ENCODE data around the gene CPLANE2.
A peak's percentile ranks its signal among the peaks of the same experiment; 100 is the strongest.
"Not testable (repeated sequence)": the region's sequence is repeated elsewhere in the genome, so short reads cannot be mapped to it uniquely, and the experiment has no call there.

The CPLANE2 gene, protein sequence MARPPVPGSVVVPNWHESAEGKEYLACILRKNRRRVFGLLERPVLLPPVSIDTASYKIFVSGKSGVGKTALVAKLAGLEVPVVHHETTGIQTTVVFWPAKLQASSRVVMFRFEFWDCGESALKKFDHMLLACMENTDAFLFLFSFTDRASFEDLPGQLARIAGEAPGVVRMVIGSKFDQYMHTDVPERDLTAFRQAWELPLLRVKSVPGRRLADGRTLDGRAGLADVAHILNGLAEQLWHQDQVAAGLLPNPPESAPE

DNA sequence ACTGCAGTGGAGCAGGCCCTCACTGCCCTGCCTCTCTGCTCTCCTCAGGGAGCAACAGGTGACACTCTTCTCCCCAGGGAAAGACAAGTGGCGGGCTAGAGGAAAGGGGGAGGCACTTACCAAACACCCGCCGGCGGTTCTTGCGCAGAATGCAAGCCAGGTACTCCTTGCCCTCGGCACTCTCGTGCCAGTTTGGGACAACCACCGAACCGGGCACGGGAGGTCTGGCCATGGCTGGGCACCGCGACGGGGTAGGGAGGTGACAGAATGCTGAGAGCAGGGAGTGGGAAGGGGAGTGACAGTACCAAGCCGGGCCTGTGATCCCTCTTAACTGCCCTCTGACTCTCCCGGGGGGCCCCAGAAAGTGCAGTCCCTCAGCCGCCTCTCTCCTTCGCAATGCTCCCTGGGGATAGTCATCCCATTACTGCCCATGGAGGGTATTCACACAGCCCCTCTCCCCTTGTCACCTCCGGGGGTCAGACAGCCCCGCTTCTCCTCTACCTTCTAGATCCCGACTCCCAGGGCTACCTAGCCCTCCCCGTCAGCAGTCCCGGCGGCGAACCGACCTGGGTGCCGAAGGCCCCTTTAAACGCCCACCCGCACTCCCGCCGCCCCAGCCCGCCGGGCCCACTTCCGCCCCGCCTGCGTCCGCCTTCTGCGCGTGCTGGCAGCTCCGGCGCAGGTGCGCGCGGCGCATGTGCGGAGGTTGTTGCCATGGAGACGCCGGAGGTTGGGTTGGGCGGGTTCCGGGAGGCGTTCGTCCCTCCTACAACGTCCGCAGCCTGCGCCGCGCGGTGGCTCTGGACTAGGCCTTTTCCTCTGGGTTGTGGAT, at the start of gene CPLANE2:
CPLANE2 (minus strand) TSS at position 673 of the 832 bp plus-strand sequence; CDS start at position 232, 441 bp downstream.
- peak; percentile 94 for DNase-seq (ENCODE audit: low spot score)

DNA sequence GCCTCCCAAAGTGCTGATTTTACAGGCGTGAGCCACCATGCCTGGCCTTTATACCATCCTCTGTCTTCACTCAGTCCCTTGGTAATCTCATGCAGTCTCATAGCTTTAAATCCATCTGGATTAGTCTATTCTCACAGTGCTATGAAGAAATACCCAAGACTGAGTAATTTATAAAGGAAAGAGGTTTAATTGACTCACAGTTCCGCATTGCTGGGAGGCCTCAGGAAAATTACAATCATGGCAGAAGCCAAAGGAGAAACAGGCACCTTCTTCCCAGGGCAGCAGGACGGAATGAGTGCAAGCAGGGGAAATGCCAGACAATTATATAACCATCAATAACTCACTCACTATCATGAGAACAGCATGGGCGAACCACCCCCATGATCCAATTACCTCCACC, 49.1 kb upstream of the CPLANE2 start:
- no peak for DNase-seq (ENCODE audit: low spot score)

GRCh38 chr1:16281765-16282164, 44.8 kb upstream of the CPLANE2 start:
- no peak for DNase-seq (ENCODE audit: low spot score)

DNA sequence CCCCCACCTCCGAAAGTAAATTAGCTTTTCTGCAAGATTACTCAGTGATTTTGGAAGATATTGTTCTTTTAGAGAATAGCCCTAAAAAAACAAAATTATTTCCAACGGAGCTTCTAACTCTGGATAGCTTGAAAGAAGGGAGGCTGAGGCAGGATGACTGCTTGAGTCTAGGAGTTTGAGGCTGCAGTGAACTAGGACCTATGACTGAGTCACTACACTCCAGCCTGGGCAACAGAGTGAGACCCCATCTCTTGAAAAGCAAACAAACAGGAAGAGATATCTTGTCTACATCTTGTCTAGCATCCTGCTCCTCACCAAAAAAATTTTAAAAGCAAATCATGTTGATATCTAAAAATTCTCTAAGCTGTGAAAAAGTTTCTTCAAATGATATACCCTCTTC, 42.2 kb upstream of the CPLANE2 start:
- DNase-seq (ENCODE audit: low spot score): no peak

GRCh38 chr1:16276302-16277030, 39.5 kb upstream of the CPLANE2 start:
- DNase-seq (ENCODE audit: low spot score): no peak

DNA sequence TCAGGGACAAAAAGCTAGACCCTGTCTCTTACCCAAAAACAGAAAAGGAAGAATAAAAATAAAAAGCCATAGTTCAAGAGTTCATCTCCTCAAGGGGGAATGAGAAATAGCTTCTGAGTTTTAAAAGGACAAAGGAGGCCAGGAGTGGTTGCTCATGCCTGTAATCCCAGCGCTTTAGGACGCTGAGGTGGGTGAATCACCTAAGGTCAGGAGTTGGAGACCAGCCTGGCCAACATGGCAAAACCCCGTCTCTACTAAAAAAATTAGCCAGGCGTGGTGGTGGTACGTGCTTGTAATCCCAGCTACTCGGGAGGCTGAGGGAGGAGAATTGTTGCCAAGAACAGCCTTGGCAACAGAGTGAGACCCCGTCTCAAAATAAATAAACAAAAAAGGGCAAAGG, 38.6 kb upstream of the CPLANE2 start:
- no peak for DNase-seq (ENCODE audit: low spot score)

DNA sequence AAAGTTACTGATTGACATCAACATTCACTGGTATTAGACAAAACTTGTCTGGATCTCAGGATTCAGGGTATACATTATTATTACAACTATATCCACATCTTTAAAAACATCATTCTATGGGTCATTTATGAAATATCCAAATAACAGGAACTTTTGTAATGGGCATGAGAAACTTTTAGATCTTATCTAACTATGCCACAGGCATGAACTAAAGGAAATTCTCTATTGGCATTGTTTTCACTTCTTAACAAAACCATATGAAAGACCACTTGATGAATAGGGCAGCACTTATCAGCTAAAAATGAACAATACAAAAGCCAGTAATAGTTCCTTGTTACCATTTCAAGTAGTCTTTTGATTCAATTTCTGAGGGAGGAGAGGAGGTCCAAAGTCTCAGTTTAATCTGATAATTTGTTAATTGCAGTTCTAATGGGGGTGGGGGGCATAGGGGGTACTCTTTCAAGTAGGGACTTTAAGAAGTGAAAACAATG, 30.8 kb upstream of the CPLANE2 start:
- DNase-seq (ENCODE audit: low spot score): no peak

DNA sequence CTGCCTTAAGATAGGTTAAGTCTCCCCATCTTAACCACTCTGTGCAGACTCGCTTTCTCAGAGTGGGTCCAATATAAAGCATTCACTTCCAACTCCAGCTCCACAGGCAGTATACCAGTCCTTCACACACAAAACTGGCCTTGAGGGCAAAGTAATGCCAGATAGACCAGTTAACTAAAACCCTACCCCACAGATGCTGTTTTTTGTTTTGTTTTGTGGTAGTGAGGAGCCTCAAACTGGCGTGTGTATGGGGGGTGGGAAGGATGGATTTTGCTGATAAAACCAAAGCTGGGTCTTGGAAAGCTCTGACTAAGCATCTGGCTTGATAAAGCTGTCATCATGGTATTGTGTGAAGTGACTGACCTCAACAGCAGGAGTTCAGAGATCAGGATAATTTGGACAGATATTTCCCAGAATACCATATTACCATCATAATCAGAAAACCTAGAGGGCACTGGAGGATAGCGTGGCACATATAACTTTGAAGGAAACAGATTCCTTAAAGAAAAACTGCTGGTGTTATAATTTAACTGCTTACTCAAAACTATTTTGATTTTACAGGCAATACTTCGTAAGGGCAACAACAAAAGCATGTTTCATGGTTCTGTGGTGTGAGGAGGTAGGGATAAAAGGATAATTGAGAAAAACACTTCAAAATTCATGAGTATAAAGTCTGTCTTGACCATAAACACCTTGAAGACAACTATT, 29.6 kb upstream of the CPLANE2 start:
- DNase-seq (ENCODE audit: low spot score): no peak

GRCh38 chr1:16262067-16262466, 25.1 kb upstream of the CPLANE2 start:
- DNase-seq (ENCODE audit: low spot score): no peak

GRCh38 chr1:16260814-16261213, 23.8 kb upstream of the CPLANE2 start:
- peak; percentile 46 for DNase-seq (ENCODE audit: low spot score)

GRCh38 chr1:16258591-16259135, 21.7 kb upstream of the CPLANE2 start:
- no peak for DNase-seq (ENCODE audit: low spot score)

DNA sequence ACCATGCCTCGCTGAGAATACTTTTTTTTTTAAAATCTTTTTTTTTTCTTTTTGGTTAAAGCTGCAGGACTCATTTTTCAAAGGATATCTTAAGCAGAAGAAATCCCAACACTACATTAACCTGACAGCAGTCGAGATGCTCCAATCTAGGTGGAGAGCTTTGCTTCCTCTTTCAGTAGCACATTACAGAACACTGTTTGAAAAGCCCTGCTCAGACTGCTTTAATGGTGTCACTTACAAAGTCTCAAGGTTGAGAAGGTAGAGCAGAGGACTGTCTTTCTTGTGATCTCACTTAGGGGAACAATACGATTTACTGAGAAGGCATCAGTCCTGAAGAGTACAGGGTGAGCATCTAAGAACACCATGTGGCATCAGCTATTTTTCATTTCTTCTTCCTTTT, 21.0 kb upstream of the CPLANE2 start:
- no peak for DNase-seq (ENCODE audit: low spot score)

DNA sequence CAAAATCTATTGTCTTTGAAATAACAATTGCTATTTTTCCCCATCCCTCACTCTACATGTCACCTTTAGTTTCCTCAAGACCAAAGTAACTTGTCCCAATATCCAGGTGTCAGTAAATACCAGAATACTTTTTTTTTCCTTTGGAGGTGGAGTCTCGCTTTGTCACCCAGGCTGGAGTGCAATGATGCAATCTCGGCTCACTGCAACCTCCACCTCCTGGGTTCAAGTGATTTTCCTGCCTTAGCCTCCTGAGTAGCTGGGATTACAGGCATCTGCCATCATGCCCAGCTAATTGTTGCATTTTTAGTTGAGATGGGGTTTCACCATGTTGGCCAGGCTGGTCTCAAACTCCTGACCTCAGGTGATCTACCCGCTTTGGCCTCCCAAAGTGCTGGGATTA, 20.6 kb upstream of the CPLANE2 start:
- not testable (repeated sequence) for DNase-seq (ENCODE audit: low spot score)

- DNase-seq (ENCODE audit: low spot score): no peak
Measured at GRCh38 chr1:16256478-16256877, 19.5 kb upstream of the CPLANE2 start.

DNA sequence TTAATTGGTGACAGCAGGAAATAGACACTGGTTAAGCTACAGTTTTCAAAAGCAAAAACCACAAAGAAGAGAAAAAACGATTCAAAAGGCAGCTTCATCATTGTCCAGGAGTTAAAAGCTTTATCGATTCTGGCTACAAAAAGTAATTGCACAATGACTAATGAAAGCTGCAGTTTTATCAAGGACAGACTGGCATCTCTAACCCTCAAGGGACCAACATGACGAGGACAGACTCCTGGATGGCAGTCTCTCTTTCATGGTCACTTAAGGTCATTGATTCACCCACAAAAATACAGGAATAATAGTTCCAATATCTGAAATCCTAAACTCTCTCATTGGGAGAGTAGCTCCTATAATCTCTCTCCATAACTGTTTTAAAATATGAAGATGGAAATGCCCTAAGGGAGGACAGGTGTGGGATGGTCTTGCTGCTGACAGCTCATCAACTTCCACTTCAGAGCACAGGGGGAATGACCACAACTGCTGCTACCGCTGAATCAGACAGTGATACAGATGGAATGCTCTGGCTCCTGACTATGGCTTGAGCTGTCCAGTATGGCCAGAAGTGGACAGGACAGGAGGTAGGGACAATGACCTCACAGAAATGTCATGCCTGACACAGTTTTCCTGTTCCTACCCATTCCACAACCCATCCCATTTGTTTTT, 17.4 kb upstream of the CPLANE2 start:
- no peak for DNase-seq (ENCODE audit: low spot score)

DNA sequence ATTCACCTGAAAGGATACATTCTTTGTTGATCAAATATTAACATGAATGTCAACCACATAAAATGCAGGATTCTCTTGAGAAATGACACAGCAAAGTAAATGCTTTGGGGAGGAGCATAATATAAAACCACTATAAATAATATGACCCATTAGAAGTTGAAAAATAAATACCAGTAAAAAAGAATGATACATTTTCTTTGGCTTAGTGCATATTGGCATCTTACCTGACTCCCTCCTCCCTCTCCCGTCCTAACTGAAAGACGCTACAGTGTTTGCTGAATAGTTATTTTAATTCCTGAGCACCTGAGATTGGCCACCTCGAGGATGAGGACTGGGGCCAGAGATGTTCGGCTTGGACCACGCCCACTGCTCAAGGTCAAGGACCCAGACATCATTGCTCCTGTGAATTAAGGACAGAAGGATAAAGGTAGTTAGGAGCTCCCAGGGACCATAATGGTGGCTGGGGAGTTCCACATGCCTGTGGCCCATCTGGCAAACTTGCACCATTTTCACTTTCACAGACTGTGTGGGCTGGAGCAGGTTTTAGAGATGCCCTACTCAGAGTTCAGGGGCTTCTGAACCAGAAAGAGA, 16.4 kb upstream of the CPLANE2 start:
- DNase-seq (ENCODE audit: low spot score): no peak

DNA sequence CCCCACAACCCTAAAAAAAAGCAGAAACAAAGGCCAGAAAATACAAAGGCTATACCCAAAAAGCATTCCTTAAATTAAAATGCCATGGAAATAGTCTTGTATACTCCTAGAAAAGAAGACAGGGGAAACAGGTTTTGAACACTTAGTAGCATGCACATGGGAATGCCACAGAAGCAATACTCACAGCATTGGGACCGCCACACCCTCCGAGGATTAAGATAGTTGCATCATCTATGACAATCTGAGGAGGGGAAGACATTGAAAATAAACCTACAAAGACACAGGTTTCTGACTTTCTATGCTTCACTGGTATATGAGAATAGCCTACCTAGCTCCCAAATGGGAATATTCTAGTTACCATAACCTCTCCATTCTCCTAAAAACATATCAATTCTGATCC, 15.9 kb upstream of the CPLANE2 start:
- no peak for DNase-seq (ENCODE audit: low spot score)

GRCh38 chr1:16251381-16251780, 14.4 kb upstream of the CPLANE2 start:
- no peak for DNase-seq (ENCODE audit: low spot score)

DNA sequence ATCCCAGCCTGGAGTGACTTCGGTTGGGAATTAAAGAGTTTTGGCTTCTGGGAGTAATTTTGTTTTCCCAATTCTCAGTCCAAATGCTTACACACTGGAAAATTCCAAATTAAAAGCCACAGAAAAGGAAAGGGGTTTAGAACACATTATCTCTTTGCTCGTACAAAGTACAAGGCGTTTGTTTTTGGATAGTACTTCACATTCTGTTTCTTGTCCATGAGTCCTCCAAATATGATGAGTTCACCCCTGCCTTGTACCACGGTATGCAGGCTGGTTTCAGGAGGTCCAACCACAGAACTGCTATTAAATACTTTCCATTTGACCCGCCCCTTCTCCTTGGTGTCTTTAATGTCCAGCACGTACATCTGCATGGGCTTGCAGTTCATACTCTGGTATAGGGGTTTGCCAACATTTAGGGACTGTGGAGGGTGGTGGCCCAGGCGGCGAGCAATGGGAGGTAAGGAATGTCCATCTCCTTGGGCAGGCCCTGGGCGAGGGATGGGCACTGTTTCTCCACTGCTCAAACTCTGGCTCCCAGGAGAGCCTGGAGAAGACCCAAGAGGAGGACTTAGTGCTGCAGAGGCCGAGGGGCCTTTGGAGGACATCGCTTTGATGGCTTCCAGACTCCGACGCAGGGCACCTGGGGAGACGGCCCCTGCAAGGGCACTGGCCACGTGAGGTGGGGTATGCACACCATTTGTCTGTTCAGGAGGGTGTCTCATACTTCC, 13.7 kb upstream of the CPLANE2 start:
- no peak for DNase-seq (ENCODE audit: low spot score)

- no peak for DNase-seq (ENCODE audit: low spot score)
Measured at GRCh38 chr1:16249596-16250241, 12.7 kb upstream of the CPLANE2 start.
